A549 (cell line): ENCODE measurements around the gene RNF227. TPM values are rescaled to one million over a fixed set of nuclear protein-coding genes. Genes with fewer than 3 reads are reported as not detected.

Experiments used
- BHLHE40 ChIP-seq: IDR thresholded peaks from 2 replicates; pipeline ENCODE4 v1.6.1; 2012; ENCODE audit warnings: low read depth, low read length, inconsistent platforms
- CBX8 ChIP-seq: fragments of 200-600 bp; sonication (generic); IDR thresholded peaks from 2 replicates; pipeline ENCODE4 v1.6.1; 2016
- CEBPB ChIP-seq, 2 experiments: fragments of >200 bp in 1 of 2; sonication (Bioruptor Twin) in 1 of 2; formaldehyde crosslinking in 1 of 2; IDR thresholded peaks; 2 replicates each; pipeline ENCODE4 v1.6.1; 2012 to 2016
- CHD2 ChIP-seq: fragments of 150-350 bp; IDR thresholded peaks from 2 replicates; pipeline ENCODE4 v1.6.1; 2014; ENCODE audit warnings: low read length; ENCODE audit not compliant: partially characterized antibody
- EHMT2 ChIP-seq: fragments of 200-600 bp; sonication (generic); IDR thresholded peaks from 2 replicates; pipeline ENCODE4 v1.6.1; 2016; ENCODE audit warnings: antibody characterized with exemption, low read depth, mild to moderate bottlenecking, moderate library complexity
- EP300 ChIP-seq, 2 experiments: fragments of >200 bp; sonication (Bioruptor Twin); formaldehyde crosslinking; IDR thresholded peaks; 2 replicates in 1 of 2; 3 replicates in 1 of 2; pipeline ENCODE4 v1.6.1; 2016 to 2017
- ESRRA ChIP-seq: fragments of 150-350 bp; IDR thresholded peaks from 2 replicates; pipeline ENCODE4 v1.6.1; 2014; ENCODE audit warnings: mild to moderate bottlenecking, low read length, borderline replicate concordance
- GATA3 ChIP-seq: IDR thresholded peaks from 2 replicates; pipeline ENCODE4 v1.6.1; 2012; ENCODE audit warnings: borderline replicate concordance
- HDAC2 ChIP-seq: fragments of 200-600 bp; sonication (generic); IDR thresholded peaks from 2 replicates; pipeline ENCODE4 v1.6.1; 2016
- HMGXB4 ChIP-seq: fragments of 250-450 bp; sonication (Bioruptor Pico); IDR thresholded peaks from 2 replicates; pipeline ENCODE4 v1.5.0; 2021; ENCODE audit warnings: mild to moderate bottlenecking, moderate library complexity, borderline replicate concordance
- HOXB13 ChIP-seq: fragments of 250-450 bp; sonication (Bioruptor Pico); IDR thresholded peaks from 2 replicates; pipeline ENCODE4 v1.5.0; 2020; ENCODE audit warnings: low read depth, mild to moderate bottlenecking, moderate library complexity
- HOXB5 ChIP-seq: fragments of 250-450 bp; sonication (Bioruptor Pico); IDR thresholded peaks from 2 replicates; pipeline ENCODE4 v1.5.0; 2020; ENCODE audit warnings: mild to moderate bottlenecking, moderate library complexity
- KDM1A ChIP-seq: fragments of 200-600 bp; sonication (generic); IDR thresholded peaks from 2 replicates; pipeline ENCODE4 v1.6.1; 2016; ENCODE audit warnings: low read depth, mild to moderate bottlenecking
- KDM5A ChIP-seq: fragments of 200-600 bp; sonication (generic); IDR thresholded peaks from 2 replicates; pipeline ENCODE4 v1.6.1; 2016; ENCODE audit warnings: antibody characterized with exemption, mild to moderate bottlenecking
- MYC ChIP-seq: IDR thresholded peaks from 2 replicates; pipeline ENCODE4 v1.6.1; 2012; ENCODE audit warnings: mild to moderate bottlenecking, inconsistent platforms, low read length, improper control_type of control experiment, borderline replicate concordance
- PHF8 ChIP-seq: fragments of 200-600 bp; sonication (generic); IDR thresholded peaks from 2 replicates; pipeline ENCODE4 v1.6.1; 2016; ENCODE audit warnings: low read depth, mild to moderate bottlenecking, antibody characterized with exemption, moderate library complexity, borderline replicate concordance
- POLR2A ChIP-seq: IDR thresholded peaks from 2 replicates; pipeline ENCODE4 v1.6.1; 2012; ENCODE audit warnings: mild to moderate bottlenecking, low read length
- RARB ChIP-seq: fragments of 250-450 bp; sonication (Bioruptor Pico); IDR thresholded peaks from 2 replicates; pipeline ENCODE4 v1.8.0; 2021; ENCODE audit warnings: mild to moderate bottlenecking, moderate library complexity
- RFX5 ChIP-seq: fragments of 450-650 bp; IDR thresholded peaks from 2 replicates; pipeline ENCODE4 v1.7.1; 2014; ENCODE audit warnings: antibody characterized with exemption, mild to moderate bottlenecking, moderate library complexity
- SMC3 ChIP-seq: fragments of >200 bp; sonication (Bioruptor Twin); formaldehyde crosslinking; IDR thresholded peaks from 3 replicates; pipeline ENCODE4 v1.6.1; 2018; ENCODE audit warnings: inconsistent platforms
- TFCP2L1 ChIP-seq: fragments of 250-450 bp; sonication (Bioruptor Pico); IDR thresholded peaks from 2 replicates; pipeline ENCODE4 v1.5.0; 2021; ENCODE audit warnings: mild to moderate bottlenecking
- TP53 ChIP-seq: fragments of 250-450 bp; sonication (Bioruptor Pico); IDR thresholded peaks from 2 replicates; pipeline ENCODE4 v1.5.0; 2021; ENCODE audit warnings: mild to moderate bottlenecking, moderate library complexity
- ZNF302 ChIP-seq: fragments of 250-450 bp; sonication (Bioruptor Pico); IDR thresholded peaks from 2 replicates; pipeline ENCODE4 v1.9.0; 2021; ENCODE audit warnings: inconsistent platforms, mild to moderate bottlenecking, moderate library complexity
- ZSCAN20 ChIP-seq: fragments of 250-450 bp; sonication (Bioruptor Pico); IDR thresholded peaks from 2 replicates; pipeline ENCODE4 v1.8.0; 2022; ENCODE audit warnings: mild to moderate bottlenecking, moderate library complexity
- polyA plus RNA-seq, 4 experiments: library from polyadenylated mRNA; depleted of rRNA in 3 of 4; stranded (reverse); fragments of >200 nt; fragmentation: RNase III in 1 of 4; extraction: RNeasy Plus Mini Kit Qiagen cat#74134 plus additional on column Dnase treatment in 1 of 4; gene quantifications; 2 replicates in 3 of 4; 3 replicates in 1 of 4; pipeline ENCODE4 v1.2.3, GENCODE V29; 2011 to 2017
- TF ChIP-seq, protein P1 (sequence below): fragments of 450-650 bp; IDR thresholded peaks from 2 replicates; pipeline ENCODE4 v1.6.1; 2014; ENCODE audit warnings: antibody characterized with exemption
- TF ChIP-seq, protein P2 (sequence below): IDR thresholded peaks from 2 replicates; pipeline ENCODE4 v1.6.1; 2012
- TF ChIP-seq, protein P3 (sequence below): IDR thresholded peaks from 2 replicates; pipeline ENCODE4 v1.6.1; 2012
- TF ChIP-seq, protein P4 (sequence below): fragments of >200 bp; sonication (Bioruptor Twin); formaldehyde crosslinking; IDR thresholded peaks from 2 replicates; pipeline ENCODE4 v1.6.1; 2016

The RNF227 gene
- polyA plus RNA-seq, 2 of the 4 experiments (the other 2 are of a cell fraction), result 2.1 to 4.1 TPM

DNA sequence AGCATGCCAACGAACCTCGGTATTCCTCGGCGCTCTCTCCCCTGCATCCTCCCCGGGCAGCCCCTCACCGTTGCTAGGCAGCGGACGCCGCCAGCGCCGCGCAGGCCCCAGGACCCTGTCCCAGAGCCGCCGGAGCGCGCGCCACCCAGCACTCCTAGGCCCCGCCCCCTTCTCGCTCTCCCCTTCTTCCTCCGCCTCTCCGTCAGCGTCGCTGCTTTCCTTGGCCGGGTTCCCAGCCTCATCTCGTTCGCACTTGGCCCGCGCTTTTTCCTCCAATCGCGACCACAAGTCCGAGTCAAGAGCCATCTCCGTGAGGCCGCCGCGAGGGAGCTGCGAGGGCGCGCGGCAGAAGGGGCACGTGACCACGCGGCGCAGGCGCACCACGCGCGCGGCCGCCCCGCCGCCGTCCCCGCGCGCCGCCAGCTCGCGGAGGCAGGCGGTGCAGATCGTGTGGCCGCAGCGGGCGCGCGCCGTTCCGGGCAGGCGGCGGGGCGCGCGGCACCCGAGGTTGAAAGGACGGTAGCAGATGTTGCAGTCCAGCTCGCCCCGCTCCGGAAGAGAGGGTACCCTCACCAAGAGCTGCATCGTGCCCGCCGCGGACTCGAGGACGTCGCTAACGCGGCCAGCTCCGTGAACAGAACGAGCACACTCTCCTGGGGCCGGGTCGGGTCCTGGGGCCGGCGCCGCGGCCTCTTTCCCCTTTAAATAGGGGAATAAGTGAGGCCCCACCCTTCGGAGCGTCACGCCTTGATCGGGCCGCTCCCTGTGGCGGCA is at the start of gene RNF227 (continued):
- TF ChIP-seq HOXB5 (CRISPR knock-in tag), result peak; percentile 94
- 0 out of 2 replicates have a peak, but pooled peaks have one; percentile 23 for TF ChIP-seq RFX5
- peak; percentile 81 for TF ChIP-seq HOXB13
- peak; percentile 51 for TF ChIP-seq PHF8
- TF ChIP-seq SMC3, result no peak; the same call in 1 of the 3 replicates
- TF ChIP-seq CHD2, result no peak
- TF ChIP-seq RARB (CRISPR knock-in tag), result no peak
- TF ChIP-seq, protein P1, sequence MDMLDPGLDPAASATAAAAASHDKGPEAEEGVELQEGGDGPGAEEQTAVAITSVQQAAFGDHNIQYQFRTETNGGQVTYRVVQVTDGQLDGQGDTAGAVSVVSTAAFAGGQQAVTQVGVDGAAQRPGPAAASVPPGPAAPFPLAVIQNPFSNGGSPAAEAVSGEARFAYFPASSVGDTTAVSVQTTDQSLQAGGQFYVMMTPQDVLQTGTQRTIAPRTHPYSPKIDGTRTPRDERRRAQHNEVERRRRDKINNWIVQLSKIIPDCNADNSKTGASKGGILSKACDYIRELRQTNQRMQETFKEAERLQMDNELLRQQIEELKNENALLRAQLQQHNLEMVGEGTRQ, result peak; percentile 91
- no peak for TF ChIP-seq KDM1A
- no peak for TF ChIP-seq BHLHE40
- TF ChIP-seq HDAC2, result no peak
- no peak for TF ChIP-seq ESRRA
- 0 out of 2 replicates have a peak, but pooled peaks have one; percentile 27 for TF ChIP-seq MYC
- no peak for TF ChIP-seq HMGXB4 (CRISPR knock-in tag)
- TF ChIP-seq KDM5A, result no peak
- no peak for TF ChIP-seq CEBPB (IDR thresholded peaks at IDR 0.05)
- no peak for TF ChIP-seq EHMT2
- TF ChIP-seq, protein P2, sequence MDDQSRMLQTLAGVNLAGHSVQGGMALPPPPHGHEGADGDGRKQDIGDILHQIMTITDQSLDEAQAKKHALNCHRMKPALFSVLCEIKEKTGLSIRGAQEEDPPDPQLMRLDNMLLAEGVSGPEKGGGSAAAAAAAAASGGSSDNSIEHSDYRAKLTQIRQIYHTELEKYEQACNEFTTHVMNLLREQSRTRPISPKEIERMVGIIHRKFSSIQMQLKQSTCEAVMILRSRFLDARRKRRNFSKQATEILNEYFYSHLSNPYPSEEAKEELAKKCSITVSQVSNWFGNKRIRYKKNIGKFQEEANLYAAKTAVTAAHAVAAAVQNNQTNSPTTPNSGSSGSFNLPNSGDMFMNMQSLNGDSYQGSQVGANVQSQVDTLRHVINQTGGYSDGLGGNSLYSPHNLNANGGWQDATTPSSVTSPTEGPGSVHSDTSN, result peak; percentile 57; the same call in 1 of the 2 replicates
- no peak for TF ChIP-seq EP300 (IDR thresholded peaks at IDR 0.05)
- TF ChIP-seq ZSCAN20, result peak; percentile 86; the same call in 1 of the 2 replicates
- TF ChIP-seq, protein P3, sequence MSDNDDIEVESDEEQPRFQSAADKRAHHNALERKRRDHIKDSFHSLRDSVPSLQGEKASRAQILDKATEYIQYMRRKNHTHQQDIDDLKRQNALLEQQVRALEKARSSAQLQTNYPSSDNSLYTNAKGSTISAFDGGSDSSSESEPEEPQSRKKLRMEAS, result peak; percentile 99
- no peak; the same call in 1 of the 2 replicates for TF ChIP-seq TFCP2L1 (CRISPR knock-in tag)
- TF ChIP-seq GATA3, result no peak
- TF ChIP-seq POLR2A, result peak; percentile 86
- 0 out of 2 replicates have a peak, but pooled peaks have one; percentile 3 for TF ChIP-seq ZNF302 (CRISPR knock-in tag)
- TF ChIP-seq, protein P4, sequence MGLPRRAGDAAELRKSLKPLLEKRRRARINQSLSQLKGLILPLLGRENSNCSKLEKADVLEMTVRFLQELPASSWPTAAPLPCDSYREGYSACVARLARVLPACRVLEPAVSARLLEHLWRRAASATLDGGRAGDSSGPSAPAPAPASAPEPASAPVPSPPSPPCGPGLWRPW, result no peak
- TF ChIP-seq CBX8, result no peak
- peak; percentile 85 for TF ChIP-seq TP53 (CRISPR knock-in tag)
